Measurements from ENCODE around the gene PSD4.

DNA sequence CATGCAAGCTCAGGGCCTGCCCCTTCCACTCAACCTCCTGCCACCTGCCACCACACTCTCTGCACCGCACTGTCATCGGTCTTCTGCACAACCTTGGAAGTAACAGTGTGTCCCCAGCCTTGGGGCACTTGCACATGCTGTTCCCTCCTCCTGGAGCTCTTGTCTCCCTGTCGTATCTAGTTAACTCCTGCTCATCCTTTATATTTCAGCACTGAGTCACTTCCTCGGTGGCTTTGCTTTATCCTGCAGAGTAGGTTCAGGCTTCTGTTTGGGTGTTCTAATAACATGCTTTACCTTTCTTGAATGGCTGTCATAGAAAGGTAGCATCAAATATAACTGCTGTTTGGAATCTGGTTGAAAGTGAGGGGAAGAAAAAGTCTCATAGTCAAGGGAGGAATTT is 79.7 kb downstream of the PSD4 start:
- TF ChIP-seq TAF1 (IDR thresholded peaks at IDR 0.05; ENCODE audit: low read depth): no peak
- no peak for TF ChIP-seq RAD21 (conservative IDR thresholded peaks at IDR 0.05)
- TF ChIP-seq, protein P1, sequence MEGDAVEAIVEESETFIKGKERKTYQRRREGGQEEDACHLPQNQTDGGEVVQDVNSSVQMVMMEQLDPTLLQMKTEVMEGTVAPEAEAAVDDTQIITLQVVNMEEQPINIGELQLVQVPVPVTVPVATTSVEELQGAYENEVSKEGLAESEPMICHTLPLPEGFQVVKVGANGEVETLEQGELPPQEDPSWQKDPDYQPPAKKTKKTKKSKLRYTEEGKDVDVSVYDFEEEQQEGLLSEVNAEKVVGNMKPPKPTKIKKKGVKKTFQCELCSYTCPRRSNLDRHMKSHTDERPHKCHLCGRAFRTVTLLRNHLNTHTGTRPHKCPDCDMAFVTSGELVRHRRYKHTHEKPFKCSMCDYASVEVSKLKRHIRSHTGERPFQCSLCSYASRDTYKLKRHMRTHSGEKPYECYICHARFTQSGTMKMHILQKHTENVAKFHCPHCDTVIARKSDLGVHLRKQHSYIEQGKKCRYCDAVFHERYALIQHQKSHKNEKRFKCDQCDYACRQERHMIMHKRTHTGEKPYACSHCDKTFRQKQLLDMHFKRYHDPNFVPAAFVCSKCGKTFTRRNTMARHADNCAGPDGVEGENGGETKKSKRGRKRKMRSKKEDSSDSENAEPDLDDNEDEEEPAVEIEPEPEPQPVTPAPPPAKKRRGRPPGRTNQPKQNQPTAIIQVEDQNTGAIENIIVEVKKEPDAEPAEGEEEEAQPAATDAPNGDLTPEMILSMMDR (IDR thresholded peaks at IDR 0.05; ENCODE audit: poor library complexity, severe bottlenecking): no peak
- no peak for TF ChIP-seq POLR2AphosphoS5 (IDR thresholded peaks at IDR 0.05)
- TF ChIP-seq EP300 (conservative IDR thresholded peaks at IDR 0.05; ENCODE audit: poor library complexity, severe bottlenecking): no peak
- no peak for TF ChIP-seq MXI1 (conservative IDR thresholded peaks at IDR 0.05; ENCODE audit: poor library complexity, severe bottlenecking)
- TF ChIP-seq, protein P2, sequence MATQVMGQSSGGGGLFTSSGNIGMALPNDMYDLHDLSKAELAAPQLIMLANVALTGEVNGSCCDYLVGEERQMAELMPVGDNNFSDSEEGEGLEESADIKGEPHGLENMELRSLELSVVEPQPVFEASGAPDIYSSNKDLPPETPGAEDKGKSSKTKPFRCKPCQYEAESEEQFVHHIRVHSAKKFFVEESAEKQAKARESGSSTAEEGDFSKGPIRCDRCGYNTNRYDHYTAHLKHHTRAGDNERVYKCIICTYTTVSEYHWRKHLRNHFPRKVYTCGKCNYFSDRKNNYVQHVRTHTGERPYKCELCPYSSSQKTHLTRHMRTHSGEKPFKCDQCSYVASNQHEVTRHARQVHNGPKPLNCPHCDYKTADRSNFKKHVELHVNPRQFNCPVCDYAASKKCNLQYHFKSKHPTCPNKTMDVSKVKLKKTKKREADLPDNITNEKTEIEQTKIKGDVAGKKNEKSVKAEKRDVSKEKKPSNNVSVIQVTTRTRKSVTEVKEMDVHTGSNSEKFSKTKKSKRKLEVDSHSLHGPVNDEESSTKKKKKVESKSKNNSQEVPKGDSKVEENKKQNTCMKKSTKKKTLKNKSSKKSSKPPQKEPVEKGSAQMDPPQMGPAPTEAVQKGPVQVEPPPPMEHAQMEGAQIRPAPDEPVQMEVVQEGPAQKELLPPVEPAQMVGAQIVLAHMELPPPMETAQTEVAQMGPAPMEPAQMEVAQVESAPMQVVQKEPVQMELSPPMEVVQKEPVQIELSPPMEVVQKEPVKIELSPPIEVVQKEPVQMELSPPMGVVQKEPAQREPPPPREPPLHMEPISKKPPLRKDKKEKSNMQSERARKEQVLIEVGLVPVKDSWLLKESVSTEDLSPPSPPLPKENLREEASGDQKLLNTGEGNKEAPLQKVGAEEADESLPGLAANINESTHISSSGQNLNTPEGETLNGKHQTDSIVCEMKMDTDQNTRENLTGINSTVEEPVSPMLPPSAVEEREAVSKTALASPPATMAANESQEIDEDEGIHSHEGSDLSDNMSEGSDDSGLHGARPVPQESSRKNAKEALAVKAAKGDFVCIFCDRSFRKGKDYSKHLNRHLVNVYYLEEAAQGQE (IDR thresholded peaks at IDR 0.05; ENCODE audit: borderline replicate concordance): no peak
- no peak for TF ChIP-seq EZH2 (IDR thresholded peaks at IDR 0.05; ENCODE audit: borderline replicate concordance, insufficient read depth, low read length, poor library complexity, severe bottlenecking)
- no peak for TF ChIP-seq SMC3 (conservative IDR thresholded peaks at IDR 0.05; ENCODE audit: poor library complexity)
